H1 (cell line): ENCODE data around the gene TBC1D22A.

ENCODE experiments used
- EP300 ChIP-seq, 2 experiments: IDR thresholded peaks; 1 replicate in 1 of 2; 2 replicates in 1 of 2; pipeline ENCODE4 v1.6.1; 2011 to 2012; ENCODE audit warnings: low read depth in 2 of 2, low read length in 2 of 2, mild to moderate bottlenecking in 2 of 2, borderline replicate concordance in 1 of 2, inconsistent platforms in 1 of 2, moderate library complexity in 1 of 2
- GABPA ChIP-seq: IDR thresholded peaks from 2 replicates; pipeline ENCODE4 v1.6.1; 2011; ENCODE audit warnings: mild to moderate bottlenecking, low read length, moderate library complexity, borderline replicate concordance; ENCODE audit not compliant: insufficient read depth
- HDAC6 ChIP-seq: IDR thresholded peaks from one replicate; pipeline ENCODE4 v1.7.1; 2012; ENCODE audit warnings: low read depth, mild to moderate bottlenecking, inconsistent platforms, low read length, moderate library complexity
- PHF8 ChIP-seq: fragments of 200-600 bp; sonication (generic); conservative IDR thresholded peaks from 2 replicates; pipeline ENCODE4 v1.7.1; 2012; ENCODE audit warnings: low read depth, mild to moderate bottlenecking, inconsistent platforms, low read length, moderate library complexity
- POLR2A ChIP-seq, 2 experiments: IDR thresholded peaks; 1 replicate in 1 of 2; 2 replicates in 1 of 2; pipeline ENCODE4 v1.6.1; 2011; ENCODE audit warnings: low read depth in 2 of 2, low read length in 2 of 2, mild to moderate bottlenecking in 2 of 2; ENCODE audit errors: control extremely low read depth in 1 of 2
- RAD21 ChIP-seq, 2 experiments: IDR thresholded peaks in 1 of 2; conservative IDR thresholded peaks in 1 of 2; 2 replicates each; pipeline ENCODE4 v1.6.1; 2011; ENCODE audit warnings: low read depth in 2 of 2, low read length in 2 of 2, improper control_type of control experiment in 1 of 2, inconsistent platforms in 1 of 2, mild to moderate bottlenecking in 1 of 2, moderate library complexity in 1 of 2
- RFX5 ChIP-seq: IDR thresholded peaks from 2 replicates; pipeline ENCODE4 v1.6.1; 2011; ENCODE audit warnings: low read depth, low read length, improper control_type of control experiment, borderline replicate concordance
- SIRT6 ChIP-seq: IDR thresholded peaks from one replicate; pipeline ENCODE4 v1.7.1; 2012; ENCODE audit warnings: low read length, inconsistent platforms
- YY1 ChIP-seq: IDR thresholded peaks from 2 replicates; pipeline ENCODE4 v1.6.1; 2011; ENCODE audit warnings: low read depth, mild to moderate bottlenecking, low read length
- TF ChIP-seq, protein P1 (sequence below), 3 experiments: IDR thresholded peaks; 1 replicate in 2 of 3; 2 replicates in 1 of 3; pipeline versions ENCODE4 v1.5.1 to v1.6.1; 2011; ENCODE audit warnings: low read length in 3 of 3, mild to moderate bottlenecking in 3 of 3, inconsistent platforms in 2 of 3, low read depth in 1 of 3, moderate library complexity in 1 of 3; ENCODE audit not compliant: insufficient read depth in 1 of 3; ENCODE audit errors: control extremely low read depth in 1 of 3
- TF ChIP-seq, protein P2 (sequence below): IDR thresholded peaks from 2 replicates; pipeline ENCODE4 v1.6.1; 2012; ENCODE audit warnings: low read length, inconsistent platforms

DNA sequence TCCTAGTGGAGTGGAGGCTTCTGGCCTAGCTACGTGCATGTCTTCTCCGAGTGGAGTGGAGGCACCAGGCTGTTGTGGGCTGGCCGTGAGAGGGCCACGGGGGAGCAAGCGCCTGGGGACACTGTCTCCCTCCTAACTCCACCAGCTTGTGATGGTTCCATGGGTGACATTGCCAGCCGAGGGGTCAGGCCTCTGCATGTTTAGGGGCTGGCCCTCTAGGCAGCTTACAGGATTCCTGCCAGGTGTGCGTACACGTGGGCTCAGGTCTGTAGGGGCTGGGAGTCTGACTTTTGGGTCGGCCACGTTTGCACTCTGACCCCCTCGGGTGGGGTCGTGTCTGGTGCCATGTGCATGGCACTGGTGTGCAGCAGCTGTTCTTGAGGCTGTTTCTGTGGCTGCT is 31.6 kb downstream of the TBC1D22A start:
- TF ChIP-seq, protein P1, sequence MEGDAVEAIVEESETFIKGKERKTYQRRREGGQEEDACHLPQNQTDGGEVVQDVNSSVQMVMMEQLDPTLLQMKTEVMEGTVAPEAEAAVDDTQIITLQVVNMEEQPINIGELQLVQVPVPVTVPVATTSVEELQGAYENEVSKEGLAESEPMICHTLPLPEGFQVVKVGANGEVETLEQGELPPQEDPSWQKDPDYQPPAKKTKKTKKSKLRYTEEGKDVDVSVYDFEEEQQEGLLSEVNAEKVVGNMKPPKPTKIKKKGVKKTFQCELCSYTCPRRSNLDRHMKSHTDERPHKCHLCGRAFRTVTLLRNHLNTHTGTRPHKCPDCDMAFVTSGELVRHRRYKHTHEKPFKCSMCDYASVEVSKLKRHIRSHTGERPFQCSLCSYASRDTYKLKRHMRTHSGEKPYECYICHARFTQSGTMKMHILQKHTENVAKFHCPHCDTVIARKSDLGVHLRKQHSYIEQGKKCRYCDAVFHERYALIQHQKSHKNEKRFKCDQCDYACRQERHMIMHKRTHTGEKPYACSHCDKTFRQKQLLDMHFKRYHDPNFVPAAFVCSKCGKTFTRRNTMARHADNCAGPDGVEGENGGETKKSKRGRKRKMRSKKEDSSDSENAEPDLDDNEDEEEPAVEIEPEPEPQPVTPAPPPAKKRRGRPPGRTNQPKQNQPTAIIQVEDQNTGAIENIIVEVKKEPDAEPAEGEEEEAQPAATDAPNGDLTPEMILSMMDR (IDR thresholded peaks at IDR 0.05; ENCODE audit: control extremely low read depth in 1 of 3, insufficient read depth in 1 of 3, low read depth in 1 of 3, low read length in 3 of 3): no peak
- TF ChIP-seq YY1 (no peak), HDAC6 (no peak), SIRT6 (no peak), RFX5 (no peak), EP300 (IDR thresholded peaks at IDR 0.05; ENCODE audit: borderline replicate concordance in 1 of 2, low read depth in 2 of 2, low read length in 2 of 2) (no peak), POLR2A (IDR thresholded peaks at IDR 0.05; ENCODE audit: control extremely low read depth in 1 of 2, low read depth in 2 of 2, low read length in 2 of 2) (no peak), GABPA (no peak), PHF8 (no peak), RAD21 (IDR thresholded peaks at IDR 0.05 in 1 of 2, conservative IDR thresholded peaks at IDR 0.05 in 1 of 2; ENCODE audit: low read depth in 2 of 2, low read length in 2 of 2) (no peak)
- TF ChIP-seq, protein P2, sequence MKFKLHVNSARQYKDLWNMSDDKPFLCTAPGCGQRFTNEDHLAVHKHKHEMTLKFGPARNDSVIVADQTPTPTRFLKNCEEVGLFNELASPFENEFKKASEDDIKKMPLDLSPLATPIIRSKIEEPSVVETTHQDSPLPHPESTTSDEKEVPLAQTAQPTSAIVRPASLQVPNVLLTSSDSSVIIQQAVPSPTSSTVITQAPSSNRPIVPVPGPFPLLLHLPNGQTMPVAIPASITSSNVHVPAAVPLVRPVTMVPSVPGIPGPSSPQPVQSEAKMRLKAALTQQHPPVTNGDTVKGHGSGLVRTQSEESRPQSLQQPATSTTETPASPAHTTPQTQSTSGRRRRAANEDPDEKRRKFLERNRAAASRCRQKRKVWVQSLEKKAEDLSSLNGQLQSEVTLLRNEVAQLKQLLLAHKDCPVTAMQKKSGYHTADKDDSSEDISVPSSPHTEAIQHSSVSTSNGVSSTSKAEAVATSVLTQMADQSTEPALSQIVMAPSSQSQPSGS: no peak
